Cardiac fibroblast (primary cell): ENCODE measurements around the gene GJB3.
"Not testable (repeated sequence)": the region's sequence is repeated elsewhere in the genome, so short reads cannot be mapped to it uniquely, and the experiment has no call there.

ENCODE experiments used
- DNase-seq, 2 donors: peaks; one replicate each; pipeline versions ENCODE4 v3.0.0 to v3.0.0-alpha.2; 2010; ENCODE audit warnings: low read depth in 2 of 2
- H3K4me3 ChIP-seq, 2 donors: replicated peaks in 1 of 2; 1 replicate in 1 of 2; 2 replicates in 1 of 2; pipeline ENCODE4 v1.5.1; 2011; ENCODE audit warnings: low read depth in 2 of 2, low read length in 2 of 2, mild to moderate bottlenecking in 2 of 2, moderate library complexity in 1 of 2
- CTCF ChIP-seq: IDR thresholded peaks from one replicate; pipeline ENCODE4 v1.5.1; 2011; ENCODE audit warnings: low read depth, mild to moderate bottlenecking, low read length, inconsistent platforms

GJB3 gene

GRCh38 chr1:34770891-34771504 lies 10.0 kb upstream of the GJB3 start:
- H3K4me3 ChIP-seq: no peak overlapping the region
- no peak for TF ChIP-seq CTCF
- no peak for DNase-seq

DNA sequence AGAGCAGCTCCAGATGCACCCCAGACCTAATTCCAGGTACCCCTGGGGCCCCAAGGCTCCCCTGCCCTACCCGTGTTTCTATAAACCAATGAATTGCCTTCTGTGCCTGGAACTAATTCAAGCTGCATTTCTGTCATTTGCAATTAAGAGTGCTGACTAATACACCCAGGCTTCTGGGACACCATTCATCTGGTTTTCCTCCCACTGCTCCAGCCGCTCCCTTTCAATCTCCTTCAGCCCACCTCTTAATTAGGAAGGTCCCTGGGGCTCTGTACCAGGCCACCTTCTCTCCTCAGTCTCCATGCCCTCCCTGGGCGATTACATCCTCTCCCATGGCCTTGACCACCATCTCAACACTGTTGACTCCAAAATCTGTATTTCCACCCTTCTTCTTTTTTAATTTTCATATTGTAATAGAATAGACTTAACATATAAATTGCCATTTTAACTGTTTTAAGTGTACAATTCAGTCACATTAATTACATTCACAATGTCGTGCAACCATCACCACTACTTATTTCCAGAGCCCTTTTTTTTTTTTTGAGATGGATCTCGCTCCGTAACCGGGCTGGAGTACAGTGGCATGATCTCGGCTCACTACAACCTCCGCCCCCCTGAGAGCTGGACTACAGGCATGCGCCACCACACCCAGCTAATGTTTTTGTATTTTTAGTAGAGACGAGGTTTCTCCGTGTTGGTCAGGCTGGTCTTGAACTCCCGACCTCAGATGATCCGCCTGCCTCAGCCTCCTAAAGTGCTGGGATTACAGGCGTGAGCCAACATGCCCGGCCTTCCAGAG lies 9.2 kb upstream of the GJB3 start:
- no peak for TF ChIP-seq CTCF
- no peak for DNase-seq
- no peak overlapping the region for H3K4me3 ChIP-seq

GRCh38 chr1:34773114-34773513 lies 7.9 kb upstream of the GJB3 start:
- DNase-seq, H3K4me3 ChIP-seq: not testable (repeated sequence)

- no peak for TF ChIP-seq CTCF
- DNase-seq: no peak
- H3K4me3 ChIP-seq: no peak overlapping the region
These were observed 6.1 kb upstream of the GJB3 start for GRCh38 chr1:34774957-34775356.

GRCh38 chr1:34776911-34777310 lies 4.1 kb upstream of the GJB3 start:
- TF ChIP-seq CTCF: no peak

GRCh38 chr1:34777519-34778321 lies 3.3 kb upstream of the GJB3 start:
- DNase-seq: no peak
- TF ChIP-seq CTCF: no peak
- H3K4me3 ChIP-seq: no peak overlapping the region

More at GRCh38 chr1:34776911-34777310, 4.1 kb upstream of the GJB3 start:
- no peak for DNase-seq
- no peak overlapping the region for H3K4me3 ChIP-seq

GRCh38 chr1:34778381-34778780 lies 2.6 kb upstream of the GJB3 start:
- DNase-seq: no peak
- H3K4me3 ChIP-seq: no peak overlapping the region
- TF ChIP-seq CTCF: no peak
